WERI-Rb-1 (cell line): ENCODE results near the gene CTDSPL.

Source experiments
- DNase-seq: peaks from one replicate; pipeline ENCODE4 v3.0.0-alpha.2; 2020
- H3K27ac ChIP-seq: fragments of 250-450 bp; sonication (Bioruptor Pico); 2 replicates; pipeline ENCODE4 v1.5.1; 2020; ENCODE audit warnings: mild to moderate bottlenecking, moderate library complexity
- H3K27me3 ChIP-seq: fragments of 250-450 bp; sonication (Bioruptor Pico); 2 replicates; pipeline ENCODE4 v1.5.1; 2021; ENCODE audit warnings: mild to moderate bottlenecking, low read depth, moderate library complexity; ENCODE audit not compliant: insufficient read depth, severe bottlenecking
- H3K36me3 ChIP-seq: fragments of 250-450 bp; sonication (Bioruptor Pico); 2 replicates; pipeline ENCODE4 v1.5.1; 2020; ENCODE audit warnings: mild to moderate bottlenecking, moderate library complexity
- H3K4me3 ChIP-seq: 2 replicates; pipeline ENCODE4 v1.5.1; 2011; ENCODE audit warnings: low read depth, mild to moderate bottlenecking, control low read depth, low read length
- H3K9me3 ChIP-seq: fragments of 250-450 bp; sonication (Bioruptor Pico); 2 replicates; pipeline ENCODE4 v1.5.1; 2021; ENCODE audit warnings: mild to moderate bottlenecking, moderate library complexity; ENCODE audit not compliant: severe bottlenecking
- TF ChIP-seq, protein P1 (sequence below): IDR thresholded peaks from 2 replicates; pipeline ENCODE4 v1.5.1; 2011; ENCODE audit warnings: low read depth, mild to moderate bottlenecking, control low read depth, inconsistent platforms, low read length

CTDSPL gene

DNA sequence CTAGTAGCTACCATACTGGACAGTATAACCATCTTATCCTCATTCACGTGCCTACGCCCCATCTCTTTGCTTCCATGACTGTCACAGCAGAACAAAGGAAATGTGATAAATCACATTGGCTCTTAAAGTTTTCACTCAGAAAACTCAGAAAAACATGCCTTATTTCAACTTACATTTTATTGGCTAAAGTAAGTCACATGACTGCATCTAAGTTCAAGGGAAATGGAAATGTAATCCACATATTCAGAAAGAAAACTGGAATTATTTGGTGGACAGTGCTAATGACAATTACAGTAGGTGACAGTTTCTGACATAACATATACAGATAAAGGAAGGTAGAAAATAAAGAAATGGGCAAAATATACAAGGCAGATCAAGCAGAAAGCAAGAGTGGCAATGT is 91.5 kb downstream of the CTDSPL start:
- no peak overlapping the region for H3K4me3 ChIP-seq
- peaks cover 3% of the 10 kb centered on the region; the same call in 1 of the 2 replicates for H3K36me3 ChIP-seq
- no peaks in the 10 kb centered on the region for H3K9me3 ChIP-seq
- TF ChIP-seq, protein P1, sequence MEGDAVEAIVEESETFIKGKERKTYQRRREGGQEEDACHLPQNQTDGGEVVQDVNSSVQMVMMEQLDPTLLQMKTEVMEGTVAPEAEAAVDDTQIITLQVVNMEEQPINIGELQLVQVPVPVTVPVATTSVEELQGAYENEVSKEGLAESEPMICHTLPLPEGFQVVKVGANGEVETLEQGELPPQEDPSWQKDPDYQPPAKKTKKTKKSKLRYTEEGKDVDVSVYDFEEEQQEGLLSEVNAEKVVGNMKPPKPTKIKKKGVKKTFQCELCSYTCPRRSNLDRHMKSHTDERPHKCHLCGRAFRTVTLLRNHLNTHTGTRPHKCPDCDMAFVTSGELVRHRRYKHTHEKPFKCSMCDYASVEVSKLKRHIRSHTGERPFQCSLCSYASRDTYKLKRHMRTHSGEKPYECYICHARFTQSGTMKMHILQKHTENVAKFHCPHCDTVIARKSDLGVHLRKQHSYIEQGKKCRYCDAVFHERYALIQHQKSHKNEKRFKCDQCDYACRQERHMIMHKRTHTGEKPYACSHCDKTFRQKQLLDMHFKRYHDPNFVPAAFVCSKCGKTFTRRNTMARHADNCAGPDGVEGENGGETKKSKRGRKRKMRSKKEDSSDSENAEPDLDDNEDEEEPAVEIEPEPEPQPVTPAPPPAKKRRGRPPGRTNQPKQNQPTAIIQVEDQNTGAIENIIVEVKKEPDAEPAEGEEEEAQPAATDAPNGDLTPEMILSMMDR = no peak
- no peaks in the 10 kb centered on the region for H3K27me3 ChIP-seq
- no peak for DNase-seq
- no peak overlapping the region for H3K27ac ChIP-seq

DNA sequence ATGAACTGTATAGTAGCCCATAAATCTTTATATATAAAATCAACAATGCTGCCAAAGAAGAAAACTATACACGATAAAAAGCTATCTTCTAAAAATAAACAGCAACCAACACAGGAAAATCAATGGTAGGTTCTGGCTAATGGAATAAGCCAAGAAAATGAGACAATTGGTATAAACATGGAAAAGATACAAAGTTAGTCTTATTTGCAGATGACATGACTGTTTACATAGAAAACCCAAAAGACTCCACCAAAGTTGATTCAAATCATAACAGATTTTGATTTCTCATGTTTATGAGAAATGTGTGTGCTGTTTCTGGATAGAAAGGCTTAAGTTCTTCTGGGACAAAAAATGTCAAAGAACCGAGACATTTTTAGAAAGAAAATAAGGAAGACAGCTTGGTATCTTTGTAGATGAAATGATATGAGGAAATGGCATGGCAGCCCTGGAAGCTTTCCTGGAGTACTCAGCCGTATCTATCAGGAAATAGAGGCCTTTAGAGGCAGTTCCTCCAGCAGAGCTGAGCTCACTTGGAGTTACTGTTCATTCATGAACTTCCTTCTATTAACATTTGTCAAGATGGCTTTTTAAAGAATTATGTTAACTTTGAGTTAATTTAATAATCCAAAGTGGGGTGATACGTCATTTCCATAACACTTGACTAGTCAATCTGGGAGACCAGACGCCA is 92.2 kb downstream of the CTDSPL start:
- peaks cover 3% of the 10 kb centered on the region; the same call in 1 of the 2 replicates for H3K36me3 ChIP-seq

DNA sequence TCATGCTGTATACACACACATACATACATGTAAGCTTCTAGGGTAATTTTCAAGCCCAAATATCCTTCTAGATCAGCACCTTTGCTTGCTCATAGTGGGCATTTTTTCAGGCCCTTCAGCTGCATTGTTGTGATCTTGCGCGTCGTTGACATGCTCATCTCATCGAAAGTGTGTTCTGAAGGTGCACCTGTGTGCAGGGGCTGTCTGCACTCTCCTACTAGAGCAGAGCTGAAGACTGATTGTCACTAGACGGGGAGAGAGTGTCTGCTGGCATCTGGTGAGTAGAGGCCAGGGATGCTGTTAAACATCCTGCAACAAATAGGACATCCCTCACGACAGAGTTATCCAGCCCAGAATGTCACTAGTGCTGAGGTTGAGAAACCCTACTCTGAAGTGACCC is 93.2 kb downstream of the CTDSPL start:
- no peak overlapping the region for H3K27ac ChIP-seq
- H3K27me3 ChIP-seq = no peaks in the 10 kb centered on the region
- peaks cover 3% of the 10 kb centered on the region; the same call in 1 of the 2 replicates for H3K36me3 ChIP-seq
- DNase-seq = no peak
- TF ChIP-seq, protein P1 = no peak
- H3K9me3 ChIP-seq = no peaks in the 10 kb centered on the region
- no peak overlapping the region for H3K4me3 ChIP-seq

More for the DNA sequence above, 92.2 kb downstream of the CTDSPL start:
- Histone ChIP-seq H3K27ac (no peak overlapping the region), H3K9me3 (no peaks in the 10 kb centered on the region), H3K4me3 (no peak overlapping the region), H3K27me3 (no peaks in the 10 kb centered on the region)
- no peak for DNase-seq
- TF ChIP-seq, protein P1 = no peak

DNA sequence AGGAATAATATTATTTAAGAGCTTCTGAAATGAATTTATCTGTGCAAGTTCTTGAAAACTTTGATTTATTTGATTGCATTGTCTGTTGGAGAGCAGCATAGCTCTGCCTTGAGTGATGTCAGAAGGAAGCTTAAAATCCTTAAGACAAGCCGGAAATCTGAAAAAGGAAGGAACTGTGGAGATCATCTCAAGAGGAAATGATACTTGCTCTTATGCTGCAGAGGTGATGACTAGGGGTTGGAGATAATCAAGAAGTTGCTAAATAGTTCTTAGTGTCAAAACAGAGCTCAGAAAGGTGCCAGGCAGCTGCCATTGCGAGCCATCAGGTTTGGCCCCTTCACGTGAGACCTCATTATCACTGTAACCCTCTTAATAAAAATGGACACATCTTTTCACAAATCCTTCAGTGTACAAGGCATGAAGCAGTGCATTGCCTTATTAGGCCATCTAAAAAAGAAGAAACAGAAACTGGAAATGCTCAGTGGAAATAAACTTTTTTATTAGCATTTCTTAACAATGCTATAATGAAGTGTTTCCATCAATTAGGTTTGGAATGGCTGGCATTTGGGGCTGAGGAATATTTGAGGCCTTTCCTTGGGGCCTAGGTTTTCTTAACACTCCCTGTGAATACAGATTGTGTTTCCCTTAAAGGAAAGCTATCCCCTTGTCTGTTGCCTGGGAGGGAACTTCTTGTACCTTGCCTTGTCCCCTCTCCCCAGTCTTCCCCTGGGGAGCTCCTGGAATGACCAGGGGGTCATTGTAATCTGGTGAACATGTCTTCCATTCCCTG is 94.4 kb downstream of the CTDSPL start:
- DNase-seq = no peak
- Histone ChIP-seq H3K27me3 (no peaks in the 10 kb centered on the region), H3K27ac (no peak overlapping the region), H3K9me3 (no peaks in the 10 kb centered on the region), H3K4me3 (no peak overlapping the region), H3K36me3 (peaks cover 3% of the 10 kb centered on the region; the same call in 1 of the 2 replicates)
- TF ChIP-seq, protein P1 = no peak

DNA sequence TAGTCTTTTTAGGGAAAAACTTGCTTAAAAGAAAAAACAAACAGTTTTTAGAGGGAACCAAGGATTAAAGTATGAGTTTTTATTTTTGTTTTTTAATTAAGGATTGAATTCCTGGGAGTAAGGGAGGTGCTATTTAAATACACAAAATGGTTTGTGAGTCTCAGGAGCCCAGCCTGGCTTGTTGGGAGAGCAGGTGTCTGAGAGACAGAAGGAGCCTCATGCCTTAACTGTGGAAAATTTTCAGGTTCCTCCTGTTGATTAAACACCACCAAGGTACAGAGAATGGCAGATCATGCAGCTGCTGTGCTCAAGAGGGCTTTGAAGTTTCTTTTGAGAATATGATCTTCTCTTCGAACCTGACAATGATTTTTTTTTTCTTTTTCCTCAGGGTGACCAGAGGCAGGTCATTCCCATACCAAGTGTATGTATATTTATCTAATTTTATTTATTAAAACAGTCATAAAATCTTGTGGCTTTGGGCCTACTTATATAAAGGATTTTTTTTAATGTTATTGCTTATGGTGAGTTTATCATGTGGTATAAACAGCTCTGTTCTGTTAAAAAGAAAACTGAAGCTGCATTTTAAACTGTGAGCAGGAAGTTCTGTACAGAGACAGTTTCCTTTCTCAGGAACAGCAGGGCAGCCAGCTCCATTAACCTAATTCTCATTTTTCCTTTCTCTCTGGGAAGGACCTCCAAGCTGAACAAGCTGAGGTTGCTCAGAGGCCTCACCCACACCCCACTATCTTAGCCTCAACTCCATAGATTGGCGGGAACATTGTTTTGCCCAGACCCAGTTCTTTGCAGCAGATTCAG is 95.3 kb downstream of the CTDSPL start:
- Histone ChIP-seq H3K27ac (no peak overlapping the region), H3K27me3 (no peaks in the 10 kb centered on the region), H3K9me3 (no peaks in the 10 kb centered on the region), H3K36me3 (peaks cover 3% of the 10 kb centered on the region; the same call in 1 of the 2 replicates), H3K4me3 (no peak overlapping the region)
- no peak for DNase-seq
- TF ChIP-seq, protein P1 = no peak
